Measurements from ENCODE around the gene PTPRN2.

Gene PTPRN2

DNA sequence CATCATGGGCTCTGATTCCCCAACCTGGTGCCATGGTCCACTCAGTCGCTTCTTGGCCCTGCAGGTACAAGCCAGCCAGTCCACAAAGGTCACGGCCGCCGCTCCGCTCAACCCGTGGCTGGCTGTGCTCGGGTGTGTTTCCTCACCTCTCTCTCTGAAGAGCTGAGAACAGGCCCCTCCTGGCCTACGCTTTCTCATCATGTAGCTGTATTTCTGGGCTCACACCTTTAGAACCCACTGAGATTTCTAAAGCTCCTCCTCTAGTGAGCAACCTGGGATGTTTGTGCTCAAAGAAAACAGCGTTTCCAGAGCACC, 30.2 kb downstream of the PTPRN2 start:
- in situ Hi-C loops (cut with MboI; ENCODE audit: low sequenced_read_pairs), result no loop called here

DNA sequence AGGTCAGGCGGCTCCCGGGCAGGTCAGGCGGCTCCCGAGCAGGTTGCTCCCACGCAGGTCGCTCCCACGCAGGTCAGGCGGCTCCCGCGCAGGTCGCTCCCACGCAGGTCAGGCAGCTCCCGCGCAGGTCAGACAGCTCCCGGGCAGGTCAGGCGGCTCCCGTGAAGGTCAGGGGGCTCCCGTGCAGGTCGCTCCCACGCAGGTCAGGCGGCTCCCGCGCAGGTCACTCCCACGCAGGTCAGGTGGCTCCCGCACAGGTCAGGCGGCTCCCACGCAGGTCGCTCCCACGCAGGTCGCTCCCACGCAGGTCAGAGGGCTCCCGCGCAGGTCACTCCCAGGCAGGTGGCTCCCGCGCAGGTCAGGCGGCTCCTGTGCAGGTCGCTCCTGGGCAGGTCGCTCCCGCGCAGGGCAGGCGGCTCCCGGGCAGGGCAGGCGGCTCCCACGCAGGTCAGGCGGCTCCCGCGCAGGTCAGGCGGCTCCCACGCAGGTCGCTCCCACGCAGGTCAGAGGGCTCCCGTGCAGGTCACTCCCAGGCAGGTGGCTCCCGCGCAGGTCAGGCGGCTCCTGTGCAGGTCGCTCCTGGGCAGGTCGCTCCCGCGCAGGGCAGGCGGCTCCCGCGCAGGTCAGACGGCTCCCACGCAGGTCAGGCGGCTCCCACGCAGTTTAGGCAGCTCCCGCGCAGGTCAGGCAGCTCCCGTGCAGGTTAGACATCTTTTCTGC, 30.7 kb downstream of the PTPRN2 start:
- in situ Hi-C loops (cut with MboI; ENCODE audit: low sequenced_read_pairs), result no loop called here

- in situ Hi-C loops (cut with MboI; ENCODE audit: low sequenced_read_pairs), result no loop called here
Observed at GRCh38 chr7:158555034-158555520, 32.5 kb downstream of the PTPRN2 start.

DNA sequence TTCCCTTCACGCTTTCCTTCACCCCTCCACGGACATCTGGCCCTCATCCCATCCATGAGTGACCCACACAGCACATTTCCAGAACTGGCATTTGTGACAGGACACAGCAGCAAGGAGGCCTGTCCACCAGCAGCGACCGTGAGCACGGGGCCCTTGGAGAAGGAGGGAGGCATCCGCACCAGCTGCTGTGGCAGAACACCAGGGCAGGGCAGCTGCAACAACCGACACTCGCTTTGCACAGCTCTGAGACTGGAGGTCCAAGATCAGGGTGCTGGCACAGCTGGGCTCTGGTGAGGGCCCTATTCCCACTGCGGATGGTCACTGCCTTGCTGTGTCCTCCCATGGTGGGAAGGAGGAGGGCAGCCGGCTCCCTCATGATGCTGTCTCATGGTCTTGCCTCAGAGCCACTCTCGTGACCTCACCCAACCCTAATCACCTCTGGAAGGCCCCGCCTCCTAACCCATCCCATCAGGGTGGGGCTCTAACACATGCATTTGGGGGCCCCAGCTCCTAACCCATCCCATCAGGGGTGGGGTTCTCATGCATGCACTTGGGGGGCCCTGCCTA, 36.7 kb downstream of the PTPRN2 start:
- in situ Hi-C loops (cut with MboI; ENCODE audit: low sequenced_read_pairs), result no loop called here

DNA sequence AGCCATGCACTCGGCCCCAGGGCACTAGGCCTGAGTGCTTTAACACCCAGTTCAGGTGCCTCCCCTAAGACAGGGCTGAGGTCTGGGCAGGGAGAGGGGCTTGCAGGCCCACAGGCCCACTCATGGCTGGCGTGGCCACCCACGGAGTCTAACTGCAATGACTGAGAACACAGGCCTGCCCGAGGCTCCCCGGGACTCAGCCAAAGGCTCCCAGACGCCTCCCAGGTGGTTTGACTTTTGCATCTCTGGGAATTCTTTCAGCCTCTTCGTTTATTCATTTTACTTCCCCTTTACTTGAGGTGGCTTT, 37.3 kb downstream of the PTPRN2 start:
- in situ Hi-C loops (cut with MboI; ENCODE audit: low sequenced_read_pairs), result no loop called here

- in situ Hi-C loops (cut with MboI; ENCODE audit: low sequenced_read_pairs), result no loop called here
Observed at GRCh38 chr7:158549616-158550393, 37.8 kb downstream of the PTPRN2 start.

DNA sequence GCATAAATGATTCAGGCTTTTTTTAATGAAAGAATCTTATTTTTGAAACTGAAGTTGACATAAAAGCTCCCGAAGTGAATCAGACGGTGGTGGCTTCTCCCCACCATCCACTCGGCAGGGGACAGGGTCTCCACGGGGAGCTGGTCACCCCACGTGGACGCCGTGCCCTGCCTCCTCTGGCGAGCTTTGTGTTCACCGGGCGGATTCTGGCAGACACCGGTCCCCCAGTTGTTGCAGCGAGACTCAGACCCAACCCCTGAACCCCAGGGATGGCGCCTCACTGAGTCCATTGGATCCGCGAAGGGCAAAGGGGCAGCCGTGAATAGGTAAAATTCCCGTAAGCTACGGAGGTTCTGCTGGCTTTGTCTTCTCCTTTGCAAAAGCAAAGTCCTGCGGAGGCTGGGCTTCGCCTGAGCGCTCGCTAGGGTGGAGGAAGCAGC, 38.4 kb downstream of the PTPRN2 start:
- in situ Hi-C loops (cut with MboI; ENCODE audit: low sequenced_read_pairs), result no loop called here

DNA sequence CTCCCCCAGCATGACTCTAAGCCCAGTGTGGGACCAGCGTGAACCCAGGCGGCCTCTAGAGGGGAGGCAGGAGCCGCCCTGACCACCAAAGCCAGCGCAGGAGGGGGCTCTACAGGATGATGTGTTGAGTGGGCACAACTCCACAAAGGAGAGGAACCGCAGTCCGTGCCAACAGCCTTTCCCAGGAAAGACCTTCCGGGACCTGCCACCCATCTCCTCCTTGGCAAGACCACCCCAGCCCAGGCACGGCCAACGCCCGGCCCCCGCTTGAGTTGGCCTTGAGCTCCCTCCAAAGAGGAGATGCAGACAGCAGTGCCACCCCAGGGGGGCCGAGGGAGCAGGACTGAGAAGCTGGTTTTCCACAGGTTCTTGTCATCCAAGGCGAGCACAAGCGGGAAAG, 38.9 kb downstream of the PTPRN2 start:
- in situ Hi-C loops (cut with MboI; ENCODE audit: low sequenced_read_pairs), result no loop called here

DNA sequence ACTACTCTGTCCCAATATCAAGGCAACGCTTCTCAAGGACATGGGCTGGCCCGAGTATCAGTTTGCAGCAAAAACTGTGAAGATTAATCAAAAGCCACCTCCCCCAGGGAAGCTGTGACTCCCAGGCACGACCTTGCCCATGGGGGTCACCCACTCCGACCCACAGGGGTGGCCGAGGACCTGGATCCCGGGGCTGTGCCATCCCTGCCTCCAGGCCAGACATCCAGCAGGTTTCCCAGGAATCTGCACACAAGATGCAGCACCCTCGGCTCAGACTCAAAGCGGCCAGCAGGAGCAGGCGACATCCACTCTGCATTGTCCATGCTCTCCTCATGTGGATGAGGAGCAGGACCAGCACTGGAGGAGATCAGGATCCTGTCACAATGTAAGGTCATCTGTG, 39.8 kb downstream of the PTPRN2 start:
- in situ Hi-C loops (cut with MboI; ENCODE audit: low sequenced_read_pairs), result no loop called here

DNA sequence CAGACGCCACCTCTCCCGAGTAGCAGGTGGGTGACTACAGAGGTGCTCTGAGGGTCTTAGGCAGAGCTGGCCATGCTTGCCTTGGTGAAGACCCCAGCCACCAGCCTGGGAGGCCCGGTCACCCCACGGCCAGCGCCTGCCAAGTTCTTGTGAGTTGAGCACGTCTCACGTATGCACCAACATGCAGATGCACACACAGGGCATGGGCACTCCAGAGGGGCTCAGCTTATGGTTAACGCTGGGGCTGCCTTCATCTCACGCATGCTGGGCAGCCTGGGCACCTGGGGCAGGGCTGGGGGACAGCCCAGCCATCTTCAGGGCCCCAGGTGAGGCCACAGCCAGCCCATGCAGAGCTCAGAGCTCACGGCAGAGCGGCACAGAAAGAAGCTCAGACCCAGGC, 41.0 kb downstream of the PTPRN2 start:
- in situ Hi-C loops (cut with MboI; ENCODE audit: low sequenced_read_pairs), result no loop called here

GRCh38 chr7:158546214-158546613, 41.4 kb downstream of the PTPRN2 start:
- in situ Hi-C loops (cut with MboI; ENCODE audit: low sequenced_read_pairs), result no loop called here

DNA sequence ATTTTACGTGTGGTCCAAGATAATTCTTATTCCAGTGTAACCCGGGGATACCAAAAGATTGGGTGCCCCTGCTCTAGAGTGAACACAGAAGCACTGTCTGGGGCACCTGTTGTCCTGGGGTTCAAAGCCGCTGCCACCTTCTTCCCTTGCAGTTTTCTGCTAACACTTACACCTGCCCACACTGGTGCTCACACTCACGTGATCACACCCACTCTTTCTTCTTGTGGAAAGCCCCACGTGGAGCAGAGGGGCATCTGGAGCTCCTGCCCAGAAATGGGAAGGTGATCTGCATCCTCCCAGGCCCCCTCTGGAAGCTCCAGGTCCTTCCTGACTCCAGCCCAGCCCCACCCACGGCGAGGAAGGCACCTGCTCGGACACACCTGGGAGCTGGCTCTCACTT, 42.9 kb downstream of the PTPRN2 start:
- in situ Hi-C loops (cut with MboI; ENCODE audit: low sequenced_read_pairs), result no loop called here

DNA sequence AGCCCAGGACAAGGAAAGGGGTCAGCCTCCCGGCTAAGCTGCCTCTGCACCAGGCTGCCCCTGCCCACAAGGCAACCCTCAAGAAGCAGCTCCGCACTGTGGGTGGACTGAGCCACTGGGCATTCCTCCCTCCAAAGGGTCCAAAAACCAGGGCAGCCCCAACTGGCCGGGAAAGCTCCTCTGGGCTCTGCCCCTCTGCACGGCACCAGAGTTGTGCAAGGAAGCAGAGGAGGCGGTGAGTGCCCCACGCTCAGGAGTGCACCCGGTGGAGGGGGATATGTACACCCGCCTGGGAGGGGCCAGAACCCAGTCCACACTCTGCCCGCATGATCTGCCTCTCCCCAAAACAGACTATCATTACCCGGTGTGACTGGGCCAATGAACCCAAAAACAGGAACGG, 43.8 kb downstream of the PTPRN2 start:
- in situ Hi-C loops (cut with MboI; ENCODE audit: low sequenced_read_pairs), result no loop called here

DNA sequence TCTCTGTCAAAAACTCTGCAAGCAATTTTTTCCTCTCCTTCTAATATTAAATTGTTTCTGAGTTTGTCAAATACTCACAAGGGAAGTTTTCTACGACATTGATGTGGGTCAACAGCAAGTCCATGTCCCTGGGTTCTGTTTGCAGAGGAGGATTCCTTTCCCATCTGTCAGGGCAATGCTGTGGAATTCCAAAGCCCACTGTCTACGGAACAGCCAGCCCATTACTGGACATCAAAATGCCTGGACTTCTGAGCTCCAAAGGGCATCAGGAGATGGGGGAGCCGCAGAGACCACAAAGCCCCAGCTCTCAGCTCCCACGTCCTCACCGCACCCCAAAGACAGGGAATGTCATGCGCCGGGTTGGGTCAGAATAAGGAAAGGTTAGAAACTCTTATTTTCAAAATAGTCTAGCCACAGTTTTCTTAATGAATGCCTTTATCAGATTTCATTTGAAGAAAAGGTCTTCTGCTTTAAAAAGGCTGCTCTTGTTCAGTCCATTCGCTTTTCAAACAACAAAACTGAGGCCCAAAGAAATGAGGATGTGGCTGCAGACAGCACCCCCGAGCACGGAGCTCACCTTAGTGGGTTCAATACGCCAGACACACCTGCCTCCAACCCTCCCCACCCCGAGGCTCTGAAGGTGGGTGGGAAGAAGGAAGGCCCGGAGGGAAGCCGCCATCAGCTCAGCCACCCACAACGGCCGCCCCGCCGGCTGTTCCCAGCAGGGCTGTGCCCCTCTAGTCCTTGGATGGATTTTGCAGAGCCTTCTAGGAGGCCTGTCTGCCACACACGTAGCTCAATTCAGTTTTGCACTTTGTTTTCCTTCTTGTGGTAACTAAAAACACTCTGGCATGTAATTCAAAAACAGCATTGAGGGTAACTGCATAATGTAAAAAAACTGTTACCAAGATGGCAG, 44.7 kb downstream of the PTPRN2 start:
- in situ Hi-C loops (cut with MboI; ENCODE audit: low sequenced_read_pairs), result no loop called here

DNA sequence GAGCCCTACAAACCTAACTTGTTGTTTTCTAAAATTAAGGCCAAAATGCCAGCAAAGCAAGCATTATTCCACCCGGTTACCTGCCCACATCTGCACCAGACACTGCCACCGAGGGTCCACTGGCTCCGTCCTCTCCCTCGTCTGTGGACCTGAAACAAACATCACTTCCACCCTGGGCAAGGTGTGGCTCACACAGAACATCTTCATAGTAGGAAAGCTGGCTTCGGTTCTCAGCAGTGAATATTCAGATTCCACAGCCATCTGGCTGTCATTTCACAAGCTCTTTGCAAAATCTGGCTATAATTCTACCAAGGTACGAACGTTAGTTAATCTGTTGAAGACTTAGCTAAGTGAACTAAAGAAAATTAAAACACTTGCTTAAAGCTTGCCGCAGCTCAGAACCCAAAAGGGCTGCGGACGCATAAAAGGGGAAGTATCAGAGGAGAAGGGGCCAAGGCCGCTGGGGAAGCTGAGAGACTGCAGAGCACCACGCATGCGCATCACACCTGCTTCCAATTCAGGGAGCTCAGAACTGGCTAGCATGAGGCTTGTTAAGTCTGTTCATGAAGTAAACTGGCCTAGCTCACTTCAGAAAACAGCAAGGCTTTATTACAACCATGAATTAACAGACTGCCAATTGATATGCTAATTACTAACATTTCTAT, 46.1 kb downstream of the PTPRN2 start:
- in situ Hi-C loops (cut with MboI; ENCODE audit: low sequenced_read_pairs), result no loop called here

DNA sequence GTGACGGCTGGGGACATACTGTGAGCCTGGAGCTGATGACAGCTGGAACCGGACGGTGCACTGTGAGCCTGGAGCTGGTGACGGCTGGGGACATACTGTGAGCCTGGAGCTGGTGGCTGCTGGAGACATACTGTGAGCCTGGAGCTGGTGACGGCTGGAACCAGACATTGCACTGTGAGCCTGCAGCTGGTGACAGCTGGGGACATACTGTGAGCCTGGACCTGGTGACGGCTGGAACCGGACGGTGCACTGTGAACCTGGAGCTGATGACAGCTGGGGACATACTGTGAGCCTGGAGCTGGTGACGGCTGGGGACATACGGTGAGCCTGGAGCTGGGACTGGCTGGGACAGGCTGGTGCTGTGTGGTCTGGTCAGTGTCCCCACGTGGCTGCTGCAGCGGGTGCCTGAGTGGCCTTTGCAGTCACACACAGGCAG, 47.9 kb downstream of the PTPRN2 start:
- in situ Hi-C loops (cut with MboI; ENCODE audit: low sequenced_read_pairs), result no loop called here

DNA sequence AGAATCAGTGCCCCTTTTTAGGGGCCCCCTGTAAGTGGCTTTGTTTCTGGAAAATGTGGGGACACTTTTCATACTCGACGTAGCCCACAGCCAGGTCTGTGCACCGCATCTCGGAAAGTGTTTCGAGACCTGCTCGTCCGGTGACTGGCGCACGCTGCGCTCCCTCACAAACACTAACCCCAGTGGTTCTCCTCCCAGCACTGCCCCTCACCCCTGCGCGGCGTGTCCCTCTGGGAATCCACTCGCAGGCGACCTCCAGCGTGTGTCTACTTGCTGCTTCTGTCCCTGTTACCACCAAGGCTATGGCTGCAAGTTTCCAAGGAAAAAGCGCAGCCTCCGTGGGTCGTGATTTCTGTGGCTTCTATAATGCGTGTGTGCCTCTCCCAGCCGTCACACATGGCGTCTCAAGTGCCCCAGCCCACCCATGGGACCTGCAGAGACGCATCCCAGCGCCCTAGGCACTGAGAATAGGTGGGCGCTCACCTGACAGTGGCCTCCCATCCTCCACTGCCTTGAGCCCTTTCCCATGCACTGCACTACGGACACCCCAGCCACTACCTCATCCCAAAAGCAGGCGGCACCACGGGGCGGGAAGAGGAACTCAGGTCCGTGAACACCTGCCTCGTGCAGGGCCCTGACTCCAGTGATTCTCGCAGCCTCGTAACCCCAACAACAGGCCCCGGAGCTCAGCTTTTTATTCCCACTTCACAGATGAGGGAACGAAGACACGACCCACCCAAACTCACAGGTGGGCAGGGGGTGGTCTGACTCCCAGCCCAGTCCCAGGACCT, 49.3 kb downstream of the PTPRN2 start:
- in situ Hi-C loops (cut with MboI; ENCODE audit: low sequenced_read_pairs), result no loop called here

- in situ Hi-C loops (cut with MboI; ENCODE audit: low sequenced_read_pairs), result no loop called here
Observed at GRCh38 chr7:158537516-158537882, 50.1 kb downstream of the PTPRN2 start.

GRCh38 chr7:158536871-158537515, 50.6 kb downstream of the PTPRN2 start:
- in situ Hi-C loops (cut with MboI; ENCODE audit: low sequenced_read_pairs), result no loop called here

Measured in hTERT RPE-1 (cell line).